Putamen (tissue), 1 donor: Measurements from ENCODE around the gene MINK1.
"Not testable (repeated sequence)": the region's sequence is repeated elsewhere in the genome, so short reads cannot be mapped to it uniquely, and the experiment has no call there.

Experiments
- DNase-seq: peaks from one replicate; pipeline ENCODE4 v3.0.0-alpha.2; 2016; ENCODE audit warnings: low spot score

Gene MINK1

DNA sequence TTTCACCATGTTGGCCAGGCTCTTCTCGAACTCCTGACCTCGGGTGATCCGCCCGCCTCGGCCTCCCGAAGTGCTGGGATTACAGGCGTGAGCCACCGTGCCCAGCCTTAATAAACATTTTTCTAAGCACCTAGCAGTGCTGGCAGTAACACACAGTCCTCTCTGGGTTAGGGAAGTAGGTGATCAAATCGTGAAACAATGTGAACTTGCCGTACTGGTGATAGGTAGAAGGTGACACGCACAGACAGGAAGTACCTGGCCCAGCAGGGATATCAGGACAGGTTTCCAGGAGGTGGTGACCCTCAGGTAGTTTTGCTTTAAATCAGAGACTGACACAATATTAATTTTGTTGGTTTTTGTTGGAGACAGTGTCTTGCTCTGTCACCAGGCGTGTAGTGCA is 21.7 kb upstream of the MINK1 start:
- DNase-seq, result no peak

GRCh38 chr17:4812690-4813089 is 20.4 kb upstream of the MINK1 start:
- DNase-seq, result no peak

DNA sequence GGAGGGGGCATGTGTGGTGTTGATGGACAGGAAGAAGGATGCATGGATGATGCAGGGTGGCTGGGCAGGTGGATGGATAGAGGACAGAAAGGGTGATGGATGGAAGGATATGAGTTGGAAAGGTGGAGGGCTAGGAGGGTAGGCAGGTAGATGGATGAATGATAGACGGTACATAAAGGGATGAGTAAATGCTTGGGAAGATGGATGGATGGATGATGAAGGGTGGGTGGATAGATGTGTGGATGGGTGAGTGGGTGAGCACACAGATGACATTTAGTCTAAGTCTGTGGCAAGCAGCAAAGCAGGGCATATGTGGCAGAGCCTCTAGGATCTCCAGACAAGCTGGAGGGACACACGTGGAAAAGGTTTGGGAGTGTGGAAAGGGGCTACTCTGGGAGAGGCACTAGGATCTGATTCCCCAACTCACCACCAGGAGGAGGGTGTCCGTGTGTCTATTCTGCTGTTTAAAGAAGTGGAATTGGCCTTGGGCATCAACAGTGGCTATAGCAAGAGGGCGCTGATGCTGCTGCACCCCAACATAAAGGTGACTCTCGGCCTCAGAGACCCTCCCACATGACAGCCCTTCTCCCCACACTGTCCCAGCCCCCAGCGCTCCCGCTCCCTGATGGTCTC is 18.0 kb upstream of the MINK1 start:
- no peak for DNase-seq

GRCh38 chr17:4816826-4817225 is 16.3 kb upstream of the MINK1 start:
- no peak for DNase-seq

DNA sequence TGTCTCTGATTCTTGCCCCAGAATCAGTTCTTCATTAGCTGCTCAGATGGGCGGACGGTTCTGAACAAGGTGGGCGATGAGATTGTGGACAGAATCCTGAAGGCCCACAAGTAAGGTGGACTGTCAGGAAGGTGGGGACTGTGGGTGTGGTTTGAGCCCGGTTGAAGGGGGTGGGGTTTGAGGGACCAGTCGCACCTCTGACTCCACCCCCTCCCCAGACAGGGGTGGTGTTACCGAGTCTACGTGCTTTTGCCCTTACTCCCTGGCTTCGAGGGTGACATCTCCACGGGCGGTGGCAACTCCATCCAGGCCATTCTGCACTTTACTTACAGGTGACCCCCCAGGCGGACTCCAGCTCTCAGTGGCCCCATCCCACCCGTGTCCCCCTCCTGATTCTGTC is 14.9 kb upstream of the MINK1 start:
- no peak for DNase-seq

DNA sequence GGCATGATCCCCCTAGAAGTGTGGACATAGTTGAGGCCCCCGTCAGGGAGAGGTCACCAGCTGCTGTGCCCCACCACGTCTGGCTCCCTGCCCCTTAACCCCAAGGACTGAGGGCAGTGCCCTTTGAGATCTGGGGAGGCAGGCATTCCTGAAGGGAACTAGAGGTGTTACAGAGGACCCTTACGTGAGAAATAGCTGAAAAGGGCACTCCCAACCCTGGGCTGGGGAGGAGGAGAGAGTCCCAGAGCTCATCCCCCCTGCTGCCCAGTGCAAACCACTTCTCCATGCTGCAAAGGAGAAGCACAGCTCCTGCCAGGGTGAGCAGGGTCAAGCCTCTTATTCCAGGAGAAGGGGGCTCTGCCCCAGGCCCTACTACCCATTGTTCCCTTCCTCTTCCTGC is 10.3 kb upstream of the MINK1 start:
- no peak for DNase-seq

DNA sequence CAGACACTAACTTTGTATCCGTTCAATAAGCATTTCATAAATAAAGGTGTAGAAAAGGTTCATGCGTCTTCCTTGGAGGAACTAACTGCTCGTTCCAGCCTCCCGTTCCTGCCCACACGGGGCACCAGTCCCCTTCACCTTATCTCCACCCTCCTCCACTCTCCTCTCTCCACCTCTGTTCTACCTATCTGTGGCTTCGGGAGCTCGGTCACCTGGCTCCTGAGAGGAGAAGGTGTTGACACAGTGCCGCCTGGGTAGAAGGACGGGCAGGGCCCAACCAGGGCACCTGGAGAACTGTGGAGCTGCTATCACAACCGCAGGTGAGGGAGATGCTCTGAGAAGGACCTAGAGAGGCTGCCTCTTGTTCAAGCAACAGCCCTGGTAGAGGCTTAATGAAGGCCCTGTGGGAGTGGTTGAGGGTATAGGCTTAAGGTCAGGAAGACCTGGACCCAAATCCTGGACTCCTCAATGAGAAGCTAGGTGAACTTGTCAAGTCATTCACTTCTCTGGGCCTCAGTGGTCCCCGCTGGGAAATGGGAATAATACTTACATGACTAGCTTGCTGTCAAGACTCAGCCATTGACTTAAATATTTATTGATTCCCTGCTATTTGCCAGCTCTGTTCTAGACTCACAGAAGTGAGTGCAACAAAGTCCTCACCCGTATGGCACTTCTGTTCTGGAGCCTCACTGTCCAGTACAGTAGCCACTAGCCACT is 9.6 kb upstream of the MINK1 start:
- DNase-seq, result no peak

- DNase-seq, result no peak
Measured at GRCh38 chr17:4827399-4827798, 5.7 kb upstream of the MINK1 start.

- not testable (repeated sequence) for DNase-seq
Measured at GRCh38 chr17:4832829-4833177, 337 bp upstream of the MINK1 start.

- no peak for DNase-seq
Measured at GRCh38 chr17:4833941-4834680, 971 bp downstream of the MINK1 start.

DNA sequence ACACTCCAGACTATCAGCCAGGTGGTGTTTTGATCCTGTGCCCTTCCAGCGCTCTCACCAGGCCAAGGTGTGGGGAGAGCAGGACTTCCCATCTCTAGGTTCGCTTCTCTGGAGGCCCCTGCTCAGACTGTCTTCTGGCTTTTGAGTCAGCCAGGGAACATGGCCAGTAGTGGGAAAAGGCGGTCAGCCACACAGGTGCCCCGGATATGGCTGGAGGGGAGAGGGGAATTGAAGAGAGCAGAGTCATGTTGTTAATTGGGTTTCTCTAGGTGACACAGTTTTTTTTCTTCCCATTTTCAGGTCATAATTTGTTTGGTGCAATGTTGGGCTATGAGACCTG is 1.5 kb downstream of the MINK1 start:
- DNase-seq, result no peak

GRCh38 chr17:4836221-4836620 is 3.1 kb downstream of the MINK1 start:
- DNase-seq, result no peak

DNA sequence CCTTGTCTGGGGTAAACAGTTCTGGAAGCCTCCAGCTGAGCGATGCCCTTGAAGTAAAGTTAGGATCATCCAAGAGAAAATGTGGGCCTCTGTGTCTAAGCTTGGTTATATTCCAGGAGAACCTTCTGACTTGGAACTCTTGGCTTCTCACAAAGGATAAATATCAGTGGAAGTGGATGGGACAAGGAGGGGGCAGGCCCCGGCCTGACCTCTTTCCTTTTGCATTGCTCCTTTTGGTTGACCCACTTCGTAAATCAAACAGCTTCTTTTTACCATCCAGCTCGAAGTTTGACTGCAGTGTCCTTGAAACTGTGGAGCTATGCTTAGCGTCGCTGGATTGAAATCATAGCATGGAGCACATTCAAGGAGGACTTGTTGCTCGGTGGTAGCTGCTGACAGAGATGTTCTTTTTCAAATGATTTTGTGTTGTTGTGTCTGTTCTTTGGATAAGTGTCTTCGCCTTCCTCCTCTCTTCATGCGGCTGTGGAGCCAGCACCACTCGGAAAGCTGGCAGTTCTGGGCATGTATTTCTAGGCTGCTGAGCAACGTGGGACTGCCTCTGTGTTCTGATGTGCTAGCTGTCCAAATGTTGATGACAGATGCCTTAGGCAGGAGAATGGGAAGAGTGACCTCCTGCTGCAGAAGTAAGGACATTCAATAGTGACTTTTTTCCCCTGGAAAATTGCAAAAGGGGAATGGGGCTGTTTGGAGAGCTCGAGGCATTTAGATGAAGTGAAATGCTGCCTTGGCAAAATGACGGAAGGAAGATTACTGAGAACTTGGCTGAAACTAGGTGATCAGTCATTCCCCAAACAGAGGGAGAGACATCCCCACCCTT is 4.5 kb downstream of the MINK1 start:
- no peak for DNase-seq

DNA sequence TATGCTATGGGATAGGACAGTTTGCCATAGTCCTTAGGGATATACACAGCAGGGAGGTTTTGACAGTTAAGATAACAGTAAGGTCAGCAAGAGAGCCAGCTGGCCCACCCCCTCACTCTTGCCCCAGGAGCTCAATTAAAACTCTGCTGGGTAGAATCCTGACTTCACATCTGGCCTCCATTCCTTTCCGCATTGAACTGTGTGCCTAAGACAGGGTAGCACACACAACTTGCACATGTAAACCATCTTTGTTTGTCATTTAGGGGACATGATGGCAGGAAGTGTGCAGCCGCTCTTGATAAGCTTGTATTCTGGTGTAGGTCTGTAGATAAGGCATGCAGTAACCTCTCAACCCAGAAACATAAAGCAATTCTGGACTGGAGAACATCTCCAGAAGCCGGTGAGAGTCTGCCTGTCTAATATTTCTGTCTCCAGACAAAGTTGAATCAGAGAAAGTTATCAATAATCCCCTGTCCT is 5.2 kb downstream of the MINK1 start:
- DNase-seq, result no peak

DNA sequence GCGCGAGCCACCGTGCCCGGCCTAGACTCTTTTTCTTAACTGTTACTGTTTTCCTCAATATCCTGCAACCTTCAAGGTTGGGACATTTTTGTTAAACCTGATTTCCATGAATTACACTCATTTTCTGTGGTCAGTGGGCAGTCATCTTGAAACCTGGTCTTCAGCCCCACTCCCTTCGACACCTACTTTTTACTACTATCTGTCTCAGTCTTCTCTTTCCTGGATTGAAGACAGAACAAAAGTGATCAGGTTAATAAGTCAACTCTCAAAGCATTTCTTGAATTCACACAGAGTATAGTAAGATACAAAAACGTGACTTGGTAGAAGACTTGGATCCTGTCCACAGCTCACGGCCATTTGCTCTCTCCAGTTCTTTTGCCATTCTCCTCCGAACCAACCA is 6.1 kb downstream of the MINK1 start:
- DNase-seq, result no peak

- DNase-seq, result no peak
Measured at GRCh38 chr17:4839965-4840892, 7.1 kb downstream of the MINK1 start.

DNA sequence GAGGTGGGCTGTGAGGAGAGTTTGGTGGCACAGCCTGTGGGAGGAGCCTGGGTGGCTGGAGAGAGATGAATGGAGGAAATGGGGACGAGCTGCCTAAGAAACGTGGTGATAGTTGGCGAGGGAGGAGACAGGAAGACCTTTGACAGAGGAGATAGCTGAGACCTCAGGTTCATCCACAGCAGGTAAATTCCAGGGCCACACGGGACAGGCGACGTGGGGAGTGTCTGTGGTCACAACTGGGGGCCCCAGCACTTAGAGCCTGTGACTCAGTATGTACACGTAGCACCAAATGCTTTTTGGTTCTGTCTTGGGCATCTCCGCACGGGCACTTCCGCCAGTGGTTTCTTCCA is 7.7 kb downstream of the MINK1 start:
- no peak for DNase-seq

- DNase-seq, result peak; percentile 47
Measured at GRCh38 chr17:4842376-4842775, 9.2 kb downstream of the MINK1 start.

DNA sequence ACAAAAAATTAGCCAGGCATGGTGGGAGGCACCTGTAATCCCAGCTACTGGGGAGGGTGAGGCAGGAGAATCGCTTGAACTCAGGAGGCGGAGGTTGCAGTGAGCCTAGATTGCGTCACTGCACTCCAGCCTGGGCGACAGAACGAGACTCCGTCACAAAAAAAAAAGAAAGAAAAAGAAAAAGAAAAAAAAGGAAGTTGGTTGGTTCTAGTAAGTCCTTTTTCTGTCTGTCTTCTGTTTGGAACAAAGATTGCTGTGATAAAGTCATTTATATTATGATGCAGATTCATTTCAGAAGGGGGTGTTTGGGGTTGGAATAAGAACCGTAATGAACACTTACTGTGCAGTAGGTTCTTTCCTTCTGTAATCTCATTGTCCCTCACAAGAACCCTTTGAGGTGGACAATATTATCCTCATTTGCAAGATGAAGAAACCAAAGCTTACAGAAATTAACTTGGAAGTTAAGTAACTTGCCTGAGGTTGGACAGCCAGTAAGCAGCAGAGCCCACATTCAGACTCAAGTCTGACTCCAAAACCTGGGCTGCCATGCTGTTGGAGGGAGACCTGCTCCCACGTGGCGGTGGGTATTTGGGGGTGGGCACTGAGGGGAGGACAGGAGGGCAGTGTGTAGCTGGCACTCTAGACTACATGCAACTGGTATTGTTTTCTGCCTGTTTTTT is 10.3 kb downstream of the MINK1 start:
- no peak for DNase-seq

GRCh38 chr17:4845118-4845517 is 12.0 kb downstream of the MINK1 start:
- DNase-seq, result no peak
